Astrocyte (in vitro differentiated cells and primary cell): Measurements from ENCODE around the gene ADARB2. TPM values are rescaled to one million over a fixed set of nuclear protein-coding genes. Genes with fewer than 3 reads are reported as not detected.
"Not testable (repeated sequence)": the region's sequence is repeated elsewhere in the genome, so short reads cannot be mapped to it uniquely, and the experiment has no call there.

Experiments used
- DNase-seq: peaks from one replicate; pipeline ENCODE4 v3.0.0-alpha.2; 2010; ENCODE audit warnings: low read depth
- FAIRE-seq: peaks from 2 replicates; lab custom pipeline; 2011; peaks lifted over from hg19 to GRCh38; lab: Jason Lieb, UNC
- H2AFZ ChIP-seq: 2 replicates; pipeline ENCODE4 v1.6.0; 2012; ENCODE audit warnings: low read depth, low read length, inconsistent platforms
- H3K27ac ChIP-seq: 2 replicates; pipeline ENCODE4 v1.5.1; 2011; ENCODE audit warnings: low read depth, low read length, inconsistent platforms
- H3K27me3 ChIP-seq: 2 replicates; pipeline ENCODE4 v1.6.0; 2011; ENCODE audit warnings: low read length, inconsistent platforms; ENCODE audit not compliant: insufficient read depth
- H3K36me3 ChIP-seq: 2 replicates; pipeline ENCODE4 v1.5.1; 2011; ENCODE audit warnings: low read length, inconsistent platforms; ENCODE audit not compliant: insufficient read depth
- H3K4me1 ChIP-seq: 2 replicates; pipeline ENCODE4 v1.5.1; 2011; ENCODE audit warnings: low read length, inconsistent platforms; ENCODE audit not compliant: insufficient read depth
- H3K4me2 ChIP-seq: 2 replicates; pipeline ENCODE4 v1.6.0; 2012; ENCODE audit warnings: low read length, inconsistent platforms
- H3K4me3 ChIP-seq: 2 replicates; pipeline ENCODE4 v1.5.1; 2011; ENCODE audit warnings: low read depth, mild to moderate bottlenecking, low read length, inconsistent platforms; ENCODE audit not compliant: insufficient read depth
- H3K79me2 ChIP-seq: 2 replicates; pipeline ENCODE4 v1.6.0; 2012; ENCODE audit warnings: mild to moderate bottlenecking, low read length, inconsistent platforms; ENCODE audit not compliant: insufficient read depth
- H3K9ac ChIP-seq: 2 replicates; pipeline ENCODE4 v1.6.0; 2012; ENCODE audit warnings: mild to moderate bottlenecking, low read length, inconsistent platforms
- H3K9me3 ChIP-seq: 2 replicates; pipeline ENCODE4 v1.5.1; 2012; ENCODE audit warnings: low read depth, mild to moderate bottlenecking, low read length, inconsistent platforms; ENCODE audit not compliant: insufficient read depth
- H4K20me1 ChIP-seq: 2 replicates; pipeline ENCODE4 v1.6.0; 2012; ENCODE audit warnings: low read length, inconsistent platforms; ENCODE audit not compliant: insufficient read depth
- H3K27ac Mint-ChIP-seq: one replicate; pipeline ENCODE4 v1.8.0; 2021; ENCODE audit warnings: mild to moderate bottlenecking, mixed read lengths; ENCODE audit not compliant: unreplicated experiment
- H3K27me3 Mint-ChIP-seq: one replicate; pipeline ENCODE4 v1.8.0; 2021; ENCODE audit warnings: low read depth, mixed read lengths; ENCODE audit not compliant: unreplicated experiment
- H3K36me3 Mint-ChIP-seq: one replicate; pipeline ENCODE4 v1.8.0; 2021; ENCODE audit warnings: low read depth, mixed read lengths; ENCODE audit not compliant: unreplicated experiment
- H3K4me1 Mint-ChIP-seq: one replicate; pipeline ENCODE4 v1.8.0; 2021; ENCODE audit warnings: low read depth, mixed read lengths; ENCODE audit not compliant: unreplicated experiment
- H3K4me3 Mint-ChIP-seq: one replicate; pipeline ENCODE4 v1.8.0; 2021; ENCODE audit warnings: mild to moderate bottlenecking, moderate library complexity, mixed read lengths; ENCODE audit not compliant: unreplicated experiment
- H3K9me3 Mint-ChIP-seq: one replicate; pipeline ENCODE4 v1.8.0; 2021; ENCODE audit warnings: mild to moderate bottlenecking, mixed read lengths; ENCODE audit not compliant: unreplicated experiment
- CTCF ChIP-seq: IDR thresholded peaks from 2 replicates; pipeline ENCODE4 v1.5.1; 2011; ENCODE audit warnings: low read depth, mild to moderate bottlenecking, inconsistent platforms, low read length, moderate library complexity; ENCODE audit not compliant: insufficient read depth
- EZH2 ChIP-seq: IDR thresholded peaks from 2 replicates; pipeline ENCODE4 v1.6.1; 2012; ENCODE audit warnings: mild to moderate bottlenecking, low read length, inconsistent platforms; ENCODE audit not compliant: insufficient read depth
- total RNA-seq: library from RNA; stranded (reverse); gene quantifications from 2 replicates; pipeline ENCODE4 v1.2.1, GENCODE V29; 2021

The ADARB2 gene
- total RNA-seq, 1 donor from 2014 or later: 0.18 TPM

- no peak overlapping the region for H3K27ac Mint-ChIP-seq
- no peaks in the 10 kb centered on the region for H3K4me1 Mint-ChIP-seq
- Histone ChIP-seq H3K27me3 (no peaks in the 10 kb centered on the region), H3K9ac (no peak overlapping the region), H3K4me2 (no peak overlapping the region), H3K27ac (no peak overlapping the region), H3K9me3 (no peaks in the 10 kb centered on the region), H3K36me3 (no peaks in the 10 kb centered on the region), H3K4me1 (no peaks in the 10 kb centered on the region), H3K4me3 (no peak overlapping the region), H2AFZ (no peak overlapping the region), H4K20me1 (no peaks in the 10 kb centered on the region), H3K79me2 (no peaks in the 10 kb centered on the region)
- H3K36me3 Mint-ChIP-seq: no peaks in the 10 kb centered on the region
- TF ChIP-seq EZH2 (no peak), CTCF (no peak)
- no peak overlapping the region for H3K4me3 Mint-ChIP-seq
- no peak for DNase-seq
- peaks cover 3% of the 10 kb centered on the region for H3K9me3 Mint-ChIP-seq
- FAIRE-seq: no peak
- H3K27me3 Mint-ChIP-seq: peaks cover 16% of the 10 kb centered on the region
Observed at GRCh38 chr10:1414893-1415292, 322.4 kb downstream of the ADARB2 start.

GRCh38 chr10:1414346-1414745 is 323.0 kb downstream of the ADARB2 start:
- H3K4me3 Mint-ChIP-seq, H3K27me3 ChIP-seq, H3K4me2 ChIP-seq, H3K36me3 Mint-ChIP-seq, H3K9ac ChIP-seq, H3K27ac Mint-ChIP-seq, H3K27ac ChIP-seq, DNase-seq, H3K4me3 ChIP-seq, H3K79me2 ChIP-seq, H4K20me1 ChIP-seq, H3K4me1 ChIP-seq, H3K36me3 ChIP-seq, H3K4me1 Mint-ChIP-seq, H3K9me3 ChIP-seq, H3K9me3 Mint-ChIP-seq, FAIRE-seq, H2AFZ ChIP-seq: not testable (repeated sequence)
- peaks cover 16% of the 10 kb centered on the region for H3K27me3 Mint-ChIP-seq

GRCh38 chr10:1413823-1414222 is 323.5 kb downstream of the ADARB2 start:
- Mint-ChIP-seq H3K27me3 (peaks cover 15% of the 10 kb centered on the region), H3K9me3 (peaks cover 3% of the 10 kb centered on the region), H3K27ac (no peak overlapping the region), H3K4me3 (no peak overlapping the region), H3K36me3 (no peaks in the 10 kb centered on the region), H3K4me1 (no peaks in the 10 kb centered on the region)
- Histone ChIP-seq H3K9ac (no peak overlapping the region), H4K20me1 (no peaks in the 10 kb centered on the region), H3K36me3 (no peaks in the 10 kb centered on the region), H2AFZ (no peak overlapping the region), H3K4me3 (no peak overlapping the region), H3K27ac (no peak overlapping the region), H3K27me3 (no peaks in the 10 kb centered on the region), H3K4me2 (no peak overlapping the region), H3K4me1 (no peaks in the 10 kb centered on the region), H3K79me2 (no peaks in the 10 kb centered on the region), H3K9me3 (no peaks in the 10 kb centered on the region)
- TF ChIP-seq EZH2: no peak
- no peak for TF ChIP-seq CTCF
- no peak for FAIRE-seq
- DNase-seq: no peak
